Esophagus (tissue), 2 donors: ENCODE measurements around the gene CAV3. TPM values are rescaled to one million over a fixed set of nuclear protein-coding genes. Genes with fewer than 3 reads are reported as not detected.

Experiments used
- H3K27ac ChIP-seq, 2 donors: one replicate each; pipeline ENCODE4 v1.5.1; 2013; ENCODE audit warnings: low read depth in 2 of 2, mild to moderate bottlenecking in 2 of 2, inconsistent platforms in 1 of 2, low read length in 1 of 2, moderate library complexity in 1 of 2
- H3K27me3 ChIP-seq, 2 donors: one replicate each; pipeline ENCODE4 v1.6.1; 2013; ENCODE audit warnings: low read length in 2 of 2, control low read depth in 1 of 2, mild to moderate bottlenecking in 1 of 2; ENCODE audit not compliant: insufficient read depth in 2 of 2, control insufficient read depth in 1 of 2
- H3K36me3 ChIP-seq, 2 donors: one replicate each; pipeline ENCODE4 v1.6.1; 2013; ENCODE audit warnings: low read length in 1 of 2; ENCODE audit not compliant: control insufficient read depth in 2 of 2, insufficient read depth in 2 of 2
- H3K4me1 ChIP-seq, 2 donors: one replicate each; pipeline ENCODE4 v1.6.1; 2013; ENCODE audit warnings: low read length in 1 of 2; ENCODE audit not compliant: control insufficient read depth in 2 of 2, insufficient read depth in 2 of 2
- H3K4me3 ChIP-seq, 2 donors: one replicate each; pipeline ENCODE4 v1.5.1; 2013; ENCODE audit warnings: low read length in 2 of 2, mild to moderate bottlenecking in 2 of 2, low read depth in 1 of 2, moderate library complexity in 1 of 2
- H3K9me3 ChIP-seq, 2 donors: one replicate each; pipeline ENCODE4 v1.6.1; 2013; ENCODE audit warnings: mild to moderate bottlenecking in 2 of 2, low read depth in 1 of 2, low read length in 1 of 2, moderate library complexity in 1 of 2; ENCODE audit not compliant: control insufficient read depth in 2 of 2, insufficient read depth in 1 of 2
- WGBS, 2 donors: extraction: QIAGEN DNeasy Blood & Tissue Kit; methylation state at CpG; one replicate each; pipeline ENCODE4 v1.1.7; 2013; 5-methylcytosine and 5-hydroxymethylcytosine counted together
- polyA plus RNA-seq, 2 donors: library from polyadenylated mRNA; stranded (reverse); fragments of 200-250 nt; gene quantifications; one replicate each; pipeline ENCODE4 v1.2.3, GENCODE V29; 2013
- donor health status: healthy with polysubstance abuse.
- donor health status: Bipolar disorder and iron deficiency.

The CAV3 gene
- polyA plus RNA-seq, 2 donors: 0.04 TPM; not detected in 1

DNA sequence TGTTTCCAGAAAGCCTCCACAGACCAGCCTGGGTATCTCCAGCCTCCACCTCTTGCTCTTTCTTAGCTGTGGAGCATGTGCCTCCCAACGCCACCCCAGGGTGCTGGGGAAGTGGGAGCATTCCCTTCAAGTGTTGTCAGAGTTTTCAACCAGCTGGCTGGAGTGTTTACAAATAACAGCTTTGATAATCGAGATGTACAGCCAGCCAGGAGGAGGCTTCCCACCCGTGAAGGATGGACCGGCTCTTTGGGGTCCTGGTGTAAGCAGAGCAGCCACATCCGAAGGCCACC lies 44.3 kb downstream of the CAV3 start:
- Histone ChIP-seq H3K4me3 (no peak overlapping the region), H3K27me3 (no peaks in the 10 kb centered on the region), H3K36me3 (no peaks in the 10 kb centered on the region), H3K27ac (no peak overlapping the region), H3K9me3 (no peaks in the 10 kb centered on the region), H3K4me1 (no peaks in the 10 kb centered on the region)
- 69 to 73% methylated on average over 5 of the region's 5 CpGs for WGBS, 2 donors

- Histone ChIP-seq H3K27me3 (no peaks in the 10 kb centered on the region), H3K4me1 (no peaks in the 10 kb centered on the region), H3K36me3 (no peaks in the 10 kb centered on the region), H3K4me3 (no peak overlapping the region), H3K27ac (no peak overlapping the region), H3K9me3 (no peaks in the 10 kb centered on the region)
- 66 to 80% methylated on average over 5 of the region's 5 CpGs for WGBS, 2 donors
Observed at GRCh38 chr3:8778475-8778874, 44.9 kb downstream of the CAV3 start.

- no peaks in the 10 kb centered on the region for H3K36me3 ChIP-seq
- no peak overlapping the region for H3K27ac ChIP-seq
- no peaks in the 10 kb centered on the region for H3K4me1 ChIP-seq
- no peaks in the 10 kb centered on the region for H3K27me3 ChIP-seq
- H3K4me3 ChIP-seq: no peak overlapping the region
- H3K9me3 ChIP-seq: no peaks in the 10 kb centered on the region
Observed at GRCh38 chr3:8780279-8780678, 46.7 kb downstream of the CAV3 start.

DNA sequence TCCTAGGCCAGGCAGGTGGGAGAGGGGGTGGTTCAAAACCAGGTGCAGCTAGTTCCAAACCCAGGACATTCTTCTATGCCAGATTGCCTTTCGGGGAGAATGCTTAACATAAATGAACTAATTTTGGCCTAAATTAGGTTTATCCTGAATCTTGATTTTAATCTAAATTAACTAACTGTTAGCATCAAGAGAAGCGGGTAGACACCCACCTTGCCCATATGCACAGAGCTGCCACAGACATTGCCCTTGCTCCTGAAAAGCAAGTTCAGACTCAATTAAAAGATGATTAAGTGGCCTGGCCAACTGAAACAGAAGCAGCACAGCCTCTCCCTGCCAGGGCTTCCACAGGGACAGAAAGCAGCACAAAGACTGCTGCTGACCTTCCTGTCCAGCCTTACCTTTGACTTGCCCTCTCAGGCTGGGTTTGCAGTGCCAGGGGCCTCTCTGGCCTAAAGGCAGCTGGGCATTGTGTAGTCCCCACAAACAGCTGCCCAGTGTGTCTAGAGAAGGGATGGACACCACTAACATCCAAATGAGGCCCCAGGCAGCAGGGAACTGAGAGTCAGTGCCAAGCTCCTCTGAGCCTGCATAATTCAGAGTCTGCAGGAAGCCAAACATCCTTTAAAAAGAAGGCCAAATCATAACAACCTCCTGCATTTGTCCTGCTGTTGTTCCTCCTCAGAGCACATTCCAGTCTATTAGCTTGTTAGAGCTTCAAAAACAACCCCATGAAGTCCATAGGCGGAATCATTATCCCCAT lies 51.3 kb downstream of the CAV3 start:
- Histone ChIP-seq H3K27ac (no peak overlapping the region), H3K4me3 (no peak overlapping the region), H3K9me3 (no peaks in the 10 kb centered on the region), H3K27me3 (no peaks in the 10 kb centered on the region), H3K4me1 (no peaks in the 10 kb centered on the region), H3K36me3 (no peaks in the 10 kb centered on the region)
- WGBS, 2 donors: 85 to 93% methylated on average over 3 of the region's 3 CpGs

- Histone ChIP-seq H3K27me3 (no peaks in the 10 kb centered on the region), H3K36me3 (no peaks in the 10 kb centered on the region), H3K9me3 (no peaks in the 10 kb centered on the region), H3K27ac (no peak overlapping the region), H3K4me3 (no peak overlapping the region), H3K4me1 (peaks cover 0 to 2% of the 10 kb centered on the region in 2 donors)
- WGBS, 2 donors: 83 to 88% methylated on average over 2 of the region's 2 CpGs
Observed at GRCh38 chr3:8790529-8790928, 56.9 kb downstream of the CAV3 start.

GRCh38 chr3:8793242-8793641 lies 59.6 kb downstream of the CAV3 start:
- Histone ChIP-seq H3K4me3 (no peak overlapping the region), H3K27me3 (no peaks in the 10 kb centered on the region), H3K9me3 (no peaks in the 10 kb centered on the region), H3K4me1 (peaks cover 0 to 2% of the 10 kb centered on the region in 2 donors), H3K36me3 (no peaks in the 10 kb centered on the region), H3K27ac (no peak overlapping the region)
- 88 to 90% methylated on average over 7 of the region's 7 CpGs for WGBS, 2 donors

GRCh38 chr3:8794247-8794646 lies 60.6 kb downstream of the CAV3 start:
- H3K27ac ChIP-seq: no peak overlapping the region
- H3K4me1 ChIP-seq: peaks cover 0 to 2% of the 10 kb centered on the region in 2 donors
- H3K4me3 ChIP-seq: no peak overlapping the region
- 83 to 89% methylated on average over 3 of the region's 3 CpGs for WGBS, 2 donors
- H3K27me3 ChIP-seq: no peaks in the 10 kb centered on the region
- H3K36me3 ChIP-seq: no peaks in the 10 kb centered on the region
- no peaks in the 10 kb centered on the region for H3K9me3 ChIP-seq

Other genes starting within 250 kb of the CAV3 start
- 10 to 100 TPM; 17.2 to 21.2 TPM for gene LMCD1, start 232.0 kb upstream of the CAV3 start, polyA plus RNA-seq
- gene SSUH2, start 89.0 kb upstream of the CAV3 start, polyA plus RNA-seq: under 1 TPM; 0.22 to 0.51 TPM
- gene OXTR, start 35.8 kb downstream of the CAV3 start, polyA plus RNA-seq: 1 to 10 TPM; 1.0 to 1.4 TPM
- 1 to 10 TPM; 2.4 to 2.5 TPM for gene RAD18, start 229.7 kb downstream of the CAV3 start, polyA plus RNA-seq